Choroid plexus epithelial cell (primary cell): ENCODE results near the gene AFAP1.

Experiments used
- DNase-seq: peaks from one replicate; pipeline ENCODE4 v3.0.0-alpha.2; 2010; ENCODE audit warnings: low read depth
- H3K4me3 ChIP-seq: 2 replicates; pipeline ENCODE4 v1.5.1; 2011; ENCODE audit warnings: low read depth, mild to moderate bottlenecking, control low read depth, low read length, moderate library complexity
- TF ChIP-seq, protein P1 (sequence below): conservative IDR thresholded peaks from 2 replicates; pipeline ENCODE4 v1.5.1; 2011; ENCODE audit warnings: low read depth, mild to moderate bottlenecking, control low read depth, inconsistent platforms, low read length, moderate library complexity

The AFAP1 gene

DNA sequence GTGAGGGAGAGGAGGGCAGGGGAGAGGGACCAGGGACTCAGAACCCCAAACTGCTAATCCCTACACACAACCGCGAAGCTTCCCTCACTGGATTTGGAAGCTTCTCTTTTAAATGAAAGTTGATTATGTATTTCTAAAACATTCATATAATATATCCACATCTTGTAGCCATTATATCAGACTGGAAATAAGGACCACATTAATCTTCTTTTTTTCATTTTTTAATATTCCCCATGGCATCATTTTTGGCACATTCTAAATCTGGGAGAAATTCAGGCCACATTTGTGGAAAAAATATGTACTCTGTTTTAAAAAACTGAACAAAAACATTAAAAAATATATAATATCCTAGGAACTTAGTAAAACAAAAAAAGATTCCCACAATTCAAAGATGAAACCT lies 97.8 kb downstream of the AFAP1 start:
- TF ChIP-seq, protein P1, sequence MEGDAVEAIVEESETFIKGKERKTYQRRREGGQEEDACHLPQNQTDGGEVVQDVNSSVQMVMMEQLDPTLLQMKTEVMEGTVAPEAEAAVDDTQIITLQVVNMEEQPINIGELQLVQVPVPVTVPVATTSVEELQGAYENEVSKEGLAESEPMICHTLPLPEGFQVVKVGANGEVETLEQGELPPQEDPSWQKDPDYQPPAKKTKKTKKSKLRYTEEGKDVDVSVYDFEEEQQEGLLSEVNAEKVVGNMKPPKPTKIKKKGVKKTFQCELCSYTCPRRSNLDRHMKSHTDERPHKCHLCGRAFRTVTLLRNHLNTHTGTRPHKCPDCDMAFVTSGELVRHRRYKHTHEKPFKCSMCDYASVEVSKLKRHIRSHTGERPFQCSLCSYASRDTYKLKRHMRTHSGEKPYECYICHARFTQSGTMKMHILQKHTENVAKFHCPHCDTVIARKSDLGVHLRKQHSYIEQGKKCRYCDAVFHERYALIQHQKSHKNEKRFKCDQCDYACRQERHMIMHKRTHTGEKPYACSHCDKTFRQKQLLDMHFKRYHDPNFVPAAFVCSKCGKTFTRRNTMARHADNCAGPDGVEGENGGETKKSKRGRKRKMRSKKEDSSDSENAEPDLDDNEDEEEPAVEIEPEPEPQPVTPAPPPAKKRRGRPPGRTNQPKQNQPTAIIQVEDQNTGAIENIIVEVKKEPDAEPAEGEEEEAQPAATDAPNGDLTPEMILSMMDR, result no peak
- no peak overlapping the region for H3K4me3 ChIP-seq
- no peak for DNase-seq

DNA sequence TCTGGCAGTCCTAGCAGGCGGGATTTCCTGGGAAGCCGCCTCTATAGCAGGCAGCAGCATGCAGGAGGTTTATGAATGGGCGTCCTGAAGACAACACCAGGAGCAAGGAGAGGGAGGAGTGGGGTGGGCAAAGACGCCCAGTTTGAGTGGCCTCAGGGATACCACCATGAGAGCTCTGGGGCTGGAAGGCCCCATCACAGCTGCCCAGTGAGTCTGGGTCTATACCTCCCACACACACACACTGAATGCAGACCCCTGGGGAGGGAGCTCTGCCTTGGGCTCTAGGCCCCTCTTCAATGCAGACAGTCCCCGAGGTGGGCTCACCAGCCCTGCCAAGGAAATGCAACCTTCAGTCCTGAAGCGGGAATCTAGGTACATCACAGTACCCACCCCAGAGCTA lies 98.6 kb downstream of the AFAP1 start:
- TF ChIP-seq, protein P1, result no peak
- no peak overlapping the region for H3K4me3 ChIP-seq
- no peak for DNase-seq

DNA sequence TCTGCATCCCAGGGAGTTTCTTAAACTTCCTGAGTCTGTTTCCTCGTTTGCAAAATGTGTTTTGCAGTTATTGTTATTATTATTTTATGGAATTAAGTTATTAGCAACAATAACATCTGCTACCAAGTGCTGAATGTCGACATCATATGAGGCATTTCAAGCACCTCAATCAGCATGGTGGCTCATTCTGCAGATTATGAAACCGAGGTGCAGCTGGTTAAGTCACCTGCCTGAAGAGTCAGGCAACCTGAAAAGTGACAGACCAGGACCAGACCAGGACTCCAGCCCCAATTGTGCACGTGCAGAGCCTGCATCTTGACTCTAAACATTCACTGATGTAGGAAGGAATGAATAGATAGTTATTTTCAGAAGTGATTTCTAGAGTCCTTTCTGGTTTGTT lies 99.8 kb downstream of the AFAP1 start:
- H3K4me3 ChIP-seq, result no peak overlapping the region
- DNase-seq, result no peak
- TF ChIP-seq, protein P1, result no peak

DNA sequence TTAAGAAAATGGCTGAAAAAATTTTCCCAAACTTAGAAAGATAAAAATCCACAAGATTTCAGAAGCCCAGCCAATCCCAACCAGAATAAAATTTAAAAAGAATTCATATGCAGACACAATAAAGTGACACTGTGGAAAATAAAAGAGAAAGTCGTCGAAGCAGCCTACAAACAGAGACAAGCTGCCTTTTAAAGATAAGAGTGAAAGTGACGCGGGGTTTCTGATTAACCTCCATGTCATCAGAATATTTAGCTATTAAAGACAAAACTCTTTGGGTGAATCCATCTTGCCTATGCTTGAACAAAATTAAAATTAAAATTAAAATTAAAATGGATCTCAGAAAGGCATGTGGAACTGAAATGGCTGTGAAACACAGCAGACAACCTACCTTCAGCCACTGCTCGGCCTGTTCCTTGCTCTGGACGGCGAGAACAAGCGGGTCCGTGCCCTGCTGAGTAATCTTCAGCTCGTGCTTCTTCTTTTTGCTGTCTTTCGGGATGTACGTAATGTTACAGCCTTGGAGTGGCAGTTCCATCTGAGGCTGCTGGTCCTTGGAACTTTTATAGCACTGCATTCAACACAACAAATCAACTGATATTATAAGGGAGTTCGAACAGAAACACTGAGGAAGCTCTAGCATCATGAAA lies 101.4 kb downstream of the AFAP1 start:
- TF ChIP-seq, protein P1, result no peak
- no peak for DNase-seq
- no peak overlapping the region for H3K4me3 ChIP-seq

DNA sequence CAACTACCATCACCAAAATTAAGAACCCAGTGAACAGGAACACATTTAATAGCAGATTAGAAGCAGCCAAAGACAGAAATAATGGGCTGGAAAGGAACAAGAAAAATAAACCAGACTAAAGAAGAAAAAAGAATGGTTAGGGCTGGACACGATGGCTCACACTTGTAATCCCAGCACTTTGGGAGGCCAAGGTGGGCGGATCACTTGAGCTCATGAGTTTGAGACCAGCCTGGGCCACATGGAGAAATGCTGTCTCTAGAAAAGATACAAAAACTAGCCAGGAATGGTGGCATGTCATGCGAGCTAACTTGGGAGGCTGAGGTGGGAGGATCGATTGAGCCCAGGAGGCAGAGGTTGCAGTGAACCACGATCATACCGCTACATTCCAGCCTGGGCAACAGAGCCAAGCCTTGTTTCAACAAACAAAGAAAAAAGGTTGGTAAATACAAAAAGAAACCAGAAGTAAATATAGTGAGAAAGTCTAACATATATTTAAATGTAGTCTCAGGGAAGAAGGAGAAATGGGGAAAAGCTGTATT lies 102.0 kb downstream of the AFAP1 start:
- H3K4me3 ChIP-seq, result no peak overlapping the region
- TF ChIP-seq, protein P1, result no peak
- no peak for DNase-seq

DNA sequence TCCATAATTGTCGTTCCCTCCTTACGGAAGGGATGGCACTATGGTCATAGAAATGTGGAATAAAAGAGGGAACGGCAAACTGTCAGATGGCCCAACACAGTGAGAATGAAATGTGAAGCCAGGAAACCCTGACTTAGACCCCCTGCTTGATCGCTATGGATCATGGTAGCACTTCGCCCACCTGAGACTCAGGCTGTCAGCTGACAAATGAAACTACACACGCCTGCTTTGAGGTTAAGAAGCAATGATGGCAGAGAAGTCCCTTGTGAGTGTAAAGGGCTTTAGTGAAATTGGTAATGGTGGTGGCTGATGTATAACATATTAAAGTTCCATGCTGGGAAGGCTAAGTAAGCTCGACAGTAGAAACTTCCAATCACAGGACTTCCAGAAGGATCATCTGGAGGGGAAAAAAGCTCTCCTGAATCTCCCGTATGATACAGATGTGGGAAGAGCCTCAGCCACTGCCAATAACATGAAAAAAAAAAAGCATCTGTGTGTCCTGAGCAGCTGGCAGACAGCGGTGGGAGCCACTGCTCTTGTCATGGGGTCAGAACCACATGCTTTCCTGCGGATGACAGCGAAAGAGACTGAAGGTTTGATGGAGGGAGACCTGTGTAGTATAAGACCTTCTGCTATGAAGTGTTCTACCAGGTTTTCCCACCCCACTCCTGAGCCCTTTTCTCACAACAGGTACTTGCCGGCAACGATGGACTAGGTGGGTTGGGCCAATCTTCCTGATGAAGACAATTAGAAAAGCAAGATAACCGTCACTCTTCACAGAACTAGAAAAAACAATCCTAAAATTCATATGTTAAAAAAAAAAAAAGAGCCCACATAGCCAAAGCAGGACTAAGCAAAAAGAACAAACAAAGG lies 107.6 kb downstream of the AFAP1 start:
- no peak overlapping the region for H3K4me3 ChIP-seq
- TF ChIP-seq, protein P1, result no peak

More for the DNA sequence above, 107.6 kb downstream of the AFAP1 start:
- no peak for DNase-seq
